ENCODE results near the gene PCDHA1.

The PCDHA1 gene

DNA sequence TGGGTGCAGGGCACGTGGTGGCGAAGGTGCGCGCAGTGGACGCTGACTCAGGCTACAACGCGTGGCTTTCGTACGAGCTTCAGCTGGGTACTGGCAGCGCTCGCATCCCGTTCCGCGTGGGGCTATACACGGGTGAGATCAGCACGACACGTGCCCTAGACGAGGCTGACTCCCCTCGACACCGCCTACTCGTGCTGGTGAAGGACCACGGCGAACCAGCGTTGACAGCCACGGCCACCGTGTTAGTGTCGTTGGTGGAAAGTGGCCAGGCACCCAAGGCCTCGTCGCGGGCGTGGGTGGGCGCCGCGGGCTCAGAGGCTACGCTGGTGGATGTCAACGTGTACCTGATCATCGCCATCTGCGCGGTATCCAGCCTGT, 10.8 kb downstream of the PCDHA1 start:
- CTCF ChIA-PET = no interaction called here
- H3K4me3 ChIP-seq (ENCODE audit: low read depth, low read length) = no peak overlapping the region
- H3K36me3 ChIP-seq (ENCODE audit: control insufficient read depth in 2 of 2, insufficient read depth in 1 of 2, low read length in 2 of 2) = no peaks in the 10 kb centered on the region
- POLR2A ChIA-PET = no interaction called here
- H3K4me1 ChIP-seq (ENCODE audit: control insufficient read depth, insufficient read depth, low read length) = no peaks in the 10 kb centered on the region
- no peaks in the 10 kb centered on the region for H3K9me3 ChIP-seq (ENCODE audit: control insufficient read depth, insufficient read depth, low read depth, low read length)
- H3K27ac ChIP-seq (ENCODE audit: extremely low read depth, low read depth, low read length) = no peak overlapping the region
- TF ChIP-seq, protein P1, sequence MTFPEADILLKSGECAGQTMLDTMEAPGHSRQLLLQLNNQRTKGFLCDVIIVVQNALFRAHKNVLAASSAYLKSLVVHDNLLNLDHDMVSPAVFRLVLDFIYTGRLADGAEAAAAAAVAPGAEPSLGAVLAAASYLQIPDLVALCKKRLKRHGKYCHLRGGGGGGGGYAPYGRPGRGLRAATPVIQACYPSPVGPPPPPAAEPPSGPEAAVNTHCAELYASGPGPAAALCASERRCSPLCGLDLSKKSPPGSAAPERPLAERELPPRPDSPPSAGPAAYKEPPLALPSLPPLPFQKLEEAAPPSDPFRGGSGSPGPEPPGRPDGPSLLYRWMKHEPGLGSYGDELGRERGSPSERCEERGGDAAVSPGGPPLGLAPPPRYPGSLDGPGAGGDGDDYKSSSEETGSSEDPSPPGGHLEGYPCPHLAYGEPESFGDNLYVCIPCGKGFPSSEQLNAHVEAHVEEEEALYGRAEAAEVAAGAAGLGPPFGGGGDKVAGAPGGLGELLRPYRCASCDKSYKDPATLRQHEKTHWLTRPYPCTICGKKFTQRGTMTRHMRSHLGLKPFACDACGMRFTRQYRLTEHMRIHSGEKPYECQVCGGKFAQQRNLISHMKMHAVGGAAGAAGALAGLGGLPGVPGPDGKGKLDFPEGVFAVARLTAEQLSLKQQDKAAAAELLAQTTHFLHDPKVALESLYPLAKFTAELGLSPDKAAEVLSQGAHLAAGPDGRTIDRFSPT (tag by site-specific recombination; IDR thresholded peaks at IDR 0.05) = no peak
- TF ChIP-seq YY2 (tag by site-specific recombination; IDR thresholded peaks at IDR 0.05) (no peak), ZNF837 (tag by site-specific recombination; IDR thresholded peaks at IDR 0.05) (no peak), ZNF677 (tag by site-specific recombination; IDR thresholded peaks at IDR 0.05) (no peak), ZNF529 (tag by site-specific recombination; IDR thresholded peaks at IDR 0.05; ENCODE audit: insufficient replicate concordance) (no peak), HOXC10 (CRISPR knock-in tag; IDR thresholded peaks at IDR 0.05) (no peak), ZNF501 (tag by site-specific recombination; IDR thresholded peaks at IDR 0.05) (no peak), ZNF560 (tag by site-specific recombination; IDR thresholded peaks at IDR 0.05; ENCODE audit: borderline replicate concordance) (no peak), ZNF311 (tag by site-specific recombination; IDR thresholded peaks at IDR 0.05; ENCODE audit: borderline replicate concordance) (no peak), ZNF211 (tag by site-specific recombination; IDR thresholded peaks at IDR 0.05; ENCODE audit: low read depth) (no peak), IKZF3 (tag by site-specific recombination; IDR thresholded peaks at IDR 0.05) (no peak), ZNF23 (tag by site-specific recombination; IDR thresholded peaks at IDR 0.05; ENCODE audit: borderline replicate concordance) (no peak), ZNF768 (tag by site-specific recombination; IDR thresholded peaks at IDR 0.05) (no peak), ZNF416 (tag by site-specific recombination; IDR thresholded peaks at IDR 0.05) (no peak), ZNF350 (tag by site-specific recombination; IDR thresholded peaks at IDR 0.05) (no peak), ZNF707 (tag by site-specific recombination; IDR thresholded peaks at IDR 0.05) (no peak), ZNF19 (tag by site-specific recombination; IDR thresholded peaks at IDR 0.05; ENCODE audit: low read depth) (no peak)
- TF ChIP-seq, protein P2, sequence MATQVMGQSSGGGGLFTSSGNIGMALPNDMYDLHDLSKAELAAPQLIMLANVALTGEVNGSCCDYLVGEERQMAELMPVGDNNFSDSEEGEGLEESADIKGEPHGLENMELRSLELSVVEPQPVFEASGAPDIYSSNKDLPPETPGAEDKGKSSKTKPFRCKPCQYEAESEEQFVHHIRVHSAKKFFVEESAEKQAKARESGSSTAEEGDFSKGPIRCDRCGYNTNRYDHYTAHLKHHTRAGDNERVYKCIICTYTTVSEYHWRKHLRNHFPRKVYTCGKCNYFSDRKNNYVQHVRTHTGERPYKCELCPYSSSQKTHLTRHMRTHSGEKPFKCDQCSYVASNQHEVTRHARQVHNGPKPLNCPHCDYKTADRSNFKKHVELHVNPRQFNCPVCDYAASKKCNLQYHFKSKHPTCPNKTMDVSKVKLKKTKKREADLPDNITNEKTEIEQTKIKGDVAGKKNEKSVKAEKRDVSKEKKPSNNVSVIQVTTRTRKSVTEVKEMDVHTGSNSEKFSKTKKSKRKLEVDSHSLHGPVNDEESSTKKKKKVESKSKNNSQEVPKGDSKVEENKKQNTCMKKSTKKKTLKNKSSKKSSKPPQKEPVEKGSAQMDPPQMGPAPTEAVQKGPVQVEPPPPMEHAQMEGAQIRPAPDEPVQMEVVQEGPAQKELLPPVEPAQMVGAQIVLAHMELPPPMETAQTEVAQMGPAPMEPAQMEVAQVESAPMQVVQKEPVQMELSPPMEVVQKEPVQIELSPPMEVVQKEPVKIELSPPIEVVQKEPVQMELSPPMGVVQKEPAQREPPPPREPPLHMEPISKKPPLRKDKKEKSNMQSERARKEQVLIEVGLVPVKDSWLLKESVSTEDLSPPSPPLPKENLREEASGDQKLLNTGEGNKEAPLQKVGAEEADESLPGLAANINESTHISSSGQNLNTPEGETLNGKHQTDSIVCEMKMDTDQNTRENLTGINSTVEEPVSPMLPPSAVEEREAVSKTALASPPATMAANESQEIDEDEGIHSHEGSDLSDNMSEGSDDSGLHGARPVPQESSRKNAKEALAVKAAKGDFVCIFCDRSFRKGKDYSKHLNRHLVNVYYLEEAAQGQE (tag by site-specific recombination; IDR thresholded peaks at IDR 0.05) = no peak
- TF ChIP-seq, protein P3, sequence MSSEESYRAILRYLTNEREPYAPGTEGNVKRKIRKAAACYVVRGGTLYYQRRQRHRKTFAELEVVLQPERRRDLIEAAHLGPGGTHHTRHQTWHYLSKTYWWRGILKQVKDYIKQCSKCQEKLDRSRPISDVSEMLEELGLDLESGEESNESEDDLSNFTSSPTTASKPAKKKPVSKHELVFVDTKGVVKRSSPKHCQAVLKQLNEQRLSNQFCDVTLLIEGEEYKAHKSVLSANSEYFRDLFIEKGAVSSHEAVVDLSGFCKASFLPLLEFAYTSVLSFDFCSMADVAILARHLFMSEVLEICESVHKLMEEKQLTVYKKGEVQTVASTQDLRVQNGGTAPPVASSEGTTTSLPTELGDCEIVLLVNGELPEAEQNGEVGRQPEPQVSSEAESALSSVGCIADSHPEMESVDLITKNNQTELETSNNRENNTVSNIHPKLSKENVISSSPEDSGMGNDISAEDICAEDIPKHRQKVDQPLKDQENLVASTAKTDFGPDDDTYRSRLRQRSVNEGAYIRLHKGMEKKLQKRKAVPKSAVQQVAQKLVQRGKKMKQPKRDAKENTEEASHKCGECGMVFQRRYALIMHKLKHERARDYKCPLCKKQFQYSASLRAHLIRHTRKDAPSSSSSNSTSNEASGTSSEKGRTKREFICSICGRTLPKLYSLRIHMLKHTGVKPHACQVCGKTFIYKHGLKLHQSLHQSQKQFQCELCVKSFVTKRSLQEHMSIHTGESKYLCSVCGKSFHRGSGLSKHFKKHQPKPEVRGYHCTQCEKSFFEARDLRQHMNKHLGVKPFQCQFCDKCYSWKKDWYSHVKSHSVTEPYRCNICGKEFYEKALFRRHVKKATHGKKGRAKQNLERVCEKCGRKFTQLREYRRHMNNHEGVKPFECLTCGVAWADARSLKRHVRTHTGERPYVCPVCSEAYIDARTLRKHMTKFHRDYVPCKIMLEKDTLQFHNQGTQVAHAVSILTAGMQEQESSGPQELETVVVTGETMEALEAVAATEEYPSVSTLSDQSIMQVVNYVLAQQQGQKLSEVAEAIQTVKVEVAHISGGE (tag by site-specific recombination; conservative IDR thresholded peaks at IDR 0.05; ENCODE audit: low read depth) = no peak
